Memory B cell (primary cell): Measurements from ENCODE around the gene TBC1D23.
A peak's percentile ranks its signal among the peaks of the same experiment; 100 is the strongest.
"Not testable (repeated sequence)": the region's sequence is repeated elsewhere in the genome, so short reads cannot be mapped to it uniquely, and the experiment has no call there.

Source experiments
- ATAC-seq: fragments of 150-1000 bp; cut with Tn5 transposase; 2 replicates; pipeline ENCODE4 v1.10.0; 2021; ENCODE audit warnings: low read depth, mild to moderate bottlenecking, moderate library complexity
- DNase-seq, 2 donors: peaks; one replicate each; pipeline ENCODE4 v3.0.0; 2022; ENCODE audit warnings: low spot score in 2 of 2
- H3K27ac Mint-ChIP-seq: one replicate; pipeline ENCODE4 v1.8.0; 2022; ENCODE audit warnings: mild to moderate bottlenecking, moderate library complexity, mixed read lengths
- H3K27me3 Mint-ChIP-seq: one replicate; pipeline ENCODE4 v1.8.0; 2022; ENCODE audit warnings: mixed read lengths
- H3K36me3 Mint-ChIP-seq: one replicate; pipeline ENCODE4 v1.8.0; 2022; ENCODE audit warnings: mild to moderate bottlenecking, mixed read lengths
- H3K4me1 Mint-ChIP-seq: one replicate; pipeline ENCODE4 v1.8.0; 2022; ENCODE audit warnings: mixed read lengths
- H3K4me3 Mint-ChIP-seq: one replicate; pipeline ENCODE4 v1.8.0; 2022; ENCODE audit warnings: mild to moderate bottlenecking, moderate library complexity, mixed read lengths
- H3K9me3 Mint-ChIP-seq: one replicate; pipeline ENCODE4 v1.8.0; 2022; ENCODE audit warnings: mixed read lengths

TBC1D23 gene

GRCh38 chr3:100260685-100261484 is at the start of gene TBC1D23:
Gene TBC1D23 (plus strand): TSS chr3:100260992. CDS start chr3:100261019, 27 bp downstream.
- no peaks in the 10 kb centered on the region for H3K9me3 Mint-ChIP-seq
- ATAC-seq (peak; percentile 97), DNase-seq (peak; percentile 94 to 95)
- H3K27me3 Mint-ChIP-seq, result no peaks in the 10 kb centered on the region
- peak within 1 kb of the TSS; percentile 96 for H3K4me3 Mint-ChIP-seq
- H3K4me1 Mint-ChIP-seq, result peaks cover 29% of the 10 kb centered on the region
- peak within 1 kb of the TSS; percentile 96 for H3K27ac Mint-ChIP-seq
- H3K36me3 Mint-ChIP-seq, result no peaks in the 10 kb centered on the region

GRCh38 chr3:100213891-100214573 is 46.8 kb upstream of the TBC1D23 start:
- H3K4me3 Mint-ChIP-seq, result no peak overlapping the region
- H3K27me3 Mint-ChIP-seq, result peaks cover 12% of the 10 kb centered on the region
- H3K36me3 Mint-ChIP-seq, result peaks cover 3% of the 10 kb centered on the region
- DNase-seq (no peak), ATAC-seq (no peak)
- H3K27ac Mint-ChIP-seq, result no peak overlapping the region
- peaks cover 3% of the 10 kb centered on the region for H3K9me3 Mint-ChIP-seq
- peaks cover 11% of the 10 kb centered on the region for H3K4me1 Mint-ChIP-seq

GRCh38 chr3:100214574-100214964 is 46.2 kb upstream of the TBC1D23 start:
- Mint-ChIP-seq H3K4me1 (peaks cover 10% of the 10 kb centered on the region), H3K27ac (no peak overlapping the region), H3K9me3 (peaks cover 3% of the 10 kb centered on the region), H3K36me3 (peaks cover 3% of the 10 kb centered on the region), H3K27me3 (peaks cover 12% of the 10 kb centered on the region), H3K4me3 (no peak overlapping the region)
- ATAC-seq (no peak), DNase-seq (no peak)

GRCh38 chr3:100216713-100217112 is 44.1 kb upstream of the TBC1D23 start:
- ATAC-seq (no peak), DNase-seq (no peak)
- H3K9me3 Mint-ChIP-seq, result peaks cover 5% of the 10 kb centered on the region
- H3K4me3 Mint-ChIP-seq, result no peak overlapping the region
- peaks cover 3% of the 10 kb centered on the region for H3K36me3 Mint-ChIP-seq
- H3K27ac Mint-ChIP-seq, result no peak overlapping the region
- no peaks in the 10 kb centered on the region for H3K4me1 Mint-ChIP-seq
- H3K27me3 Mint-ChIP-seq, result peaks cover 13% of the 10 kb centered on the region

- Mint-ChIP-seq H3K36me3 (peaks cover 3% of the 10 kb centered on the region), H3K4me1 (no peaks in the 10 kb centered on the region), H3K9me3 (peaks cover 5% of the 10 kb centered on the region), H3K27ac (no peak overlapping the region), H3K4me3 (no peak overlapping the region), H3K27me3 (peaks cover 10% of the 10 kb centered on the region)
- no peak for DNase-seq
- ATAC-seq, result no peak
Observed at GRCh38 chr3:100221159-100221558, 39.6 kb upstream of the TBC1D23 start.

GRCh38 chr3:100225193-100225592 is 35.6 kb upstream of the TBC1D23 start:
- ATAC-seq (no peak), DNase-seq (no peak)
- Mint-ChIP-seq H3K27ac (no peak overlapping the region), H3K9me3 (peaks cover 5% of the 10 kb centered on the region), H3K36me3 (peaks cover 4% of the 10 kb centered on the region), H3K4me1 (no peaks in the 10 kb centered on the region), H3K27me3 (peaks cover 1% of the 10 kb centered on the region), H3K4me3 (no peak overlapping the region)

GRCh38 chr3:100225883-100226282 is 34.9 kb upstream of the TBC1D23 start:
- no peak overlapping the region for H3K4me3 Mint-ChIP-seq
- DNase-seq (no peak), ATAC-seq (no peak)
- H3K27me3 Mint-ChIP-seq, result no peaks in the 10 kb centered on the region
- no peak overlapping the region for H3K27ac Mint-ChIP-seq
- peaks cover 4% of the 10 kb centered on the region for H3K36me3 Mint-ChIP-seq
- H3K4me1 Mint-ChIP-seq, result no peaks in the 10 kb centered on the region
- peaks cover 3% of the 10 kb centered on the region for H3K9me3 Mint-ChIP-seq

GRCh38 chr3:100226712-100227429 is 33.9 kb upstream of the TBC1D23 start:
- no peak overlapping the region for H3K4me3 Mint-ChIP-seq
- peaks cover 3% of the 10 kb centered on the region for H3K9me3 Mint-ChIP-seq
- H3K27ac Mint-ChIP-seq, result no peak overlapping the region
- DNase-seq, result no peak
- no peaks in the 10 kb centered on the region for H3K27me3 Mint-ChIP-seq
- peaks cover 4% of the 10 kb centered on the region for H3K36me3 Mint-ChIP-seq
- no peaks in the 10 kb centered on the region for H3K4me1 Mint-ChIP-seq
- ATAC-seq, result no peak

GRCh38 chr3:100227511-100227921 is 33.3 kb upstream of the TBC1D23 start:
- H3K9me3 Mint-ChIP-seq, result peaks cover 3% of the 10 kb centered on the region
- ATAC-seq (no peak), DNase-seq (no peak)
- no peak overlapping the region for H3K27ac Mint-ChIP-seq
- no peaks in the 10 kb centered on the region for H3K4me1 Mint-ChIP-seq
- no peaks in the 10 kb centered on the region for H3K27me3 Mint-ChIP-seq
- H3K4me3 Mint-ChIP-seq, result no peak overlapping the region
- H3K36me3 Mint-ChIP-seq, result peaks cover 4% of the 10 kb centered on the region

- ATAC-seq, result no peak
Observed at GRCh38 chr3:100228247-100228646, 32.5 kb upstream of the TBC1D23 start.

GRCh38 chr3:100229188-100229587 is 31.6 kb upstream of the TBC1D23 start:
- not testable (repeated sequence) for DNase-seq, ATAC-seq, H3K27ac Mint-ChIP-seq, H3K4me3 Mint-ChIP-seq, H3K9me3 Mint-ChIP-seq, H3K27me3 Mint-ChIP-seq, H3K4me1 Mint-ChIP-seq, H3K36me3 Mint-ChIP-seq

More at GRCh38 chr3:100228247-100228646, 32.5 kb upstream of the TBC1D23 start:
- no peaks in the 10 kb centered on the region for H3K27me3 Mint-ChIP-seq
- H3K36me3 Mint-ChIP-seq, result peaks cover 4% of the 10 kb centered on the region
- no peak for DNase-seq
- H3K27ac Mint-ChIP-seq, result no peak overlapping the region
- no peak overlapping the region for H3K4me3 Mint-ChIP-seq
- no peaks in the 10 kb centered on the region for H3K4me1 Mint-ChIP-seq
- H3K9me3 Mint-ChIP-seq, result peaks cover 3% of the 10 kb centered on the region

- no peak overlapping the region for H3K27ac Mint-ChIP-seq
Observed at GRCh38 chr3:100230710-100231109, 30.1 kb upstream of the TBC1D23 start.

GRCh38 chr3:100231668-100232067 is 29.1 kb upstream of the TBC1D23 start:
- Mint-ChIP-seq H3K36me3 (peaks cover 4% of the 10 kb centered on the region), H3K27ac (no peak overlapping the region), H3K4me1 (peaks cover 3% of the 10 kb centered on the region), H3K9me3 (peaks cover 3% of the 10 kb centered on the region), H3K27me3 (no peaks in the 10 kb centered on the region), H3K4me3 (no peak overlapping the region)
- DNase-seq (no peak), ATAC-seq (no peak)

More at GRCh38 chr3:100230710-100231109, 30.1 kb upstream of the TBC1D23 start:
- Mint-ChIP-seq H3K27me3 (no peaks in the 10 kb centered on the region), H3K4me3 (no peak overlapping the region), H3K36me3 (peaks cover 4% of the 10 kb centered on the region), H3K9me3 (peaks cover 3% of the 10 kb centered on the region), H3K4me1 (peaks cover 3% of the 10 kb centered on the region)
- DNase-seq (no peak), ATAC-seq (no peak)

- Mint-ChIP-seq H3K36me3 (peaks cover 4% of the 10 kb centered on the region), H3K27me3 (no peaks in the 10 kb centered on the region), H3K9me3 (peaks cover 4% of the 10 kb centered on the region), H3K4me3 (no peak overlapping the region), H3K4me1 (peaks cover 3% of the 10 kb centered on the region), H3K27ac (no peak overlapping the region)
- DNase-seq, result no peak
- ATAC-seq, result no peak
Observed at GRCh38 chr3:100234364-100234763, 26.4 kb upstream of the TBC1D23 start.
